ENCODE results near the gene PNMA8B. TPM values are rescaled to one million over a fixed set of nuclear protein-coding genes. Genes with fewer than 3 reads are reported as not detected.
A peak's percentile ranks its signal among the peaks of the same experiment; 100 is the strongest.

Gene PNMA8B
- total RNA-seq, 1 donor from 2014 or later, result 0.55 TPM

- intact Hi-C loops (cut with micrococcal nuclease), result loop anchor here (10.0 kb wide), 1 partner anchor 123 kb away; no protein-coding TSS in a partner anchor
- H3K36me3 ChIP-seq, result no peaks in the 10 kb centered on the region
- H3K27me3 ChIP-seq (ENCODE audit: low read depth), result peaks cover 21% of the 10 kb centered on the region
- H3K4me1 ChIP-seq, result peaks cover 7% of the 10 kb centered on the region
- H3K27ac ChIP-seq (replicated peaks), result no peak overlapping the region
- no peak overlapping the region for H3K4me3 ChIP-seq
- no peak for TF ChIP-seq CTCF (IDR thresholded peaks at IDR 0.05; ENCODE audit: borderline replicate concordance)
- DNase-seq, result no peak
- H3K9me3 ChIP-seq (replicated peaks), result no peaks in the 10 kb centered on the region
Measured at GRCh38 chr19:46517471-46517870, 21.8 kb upstream of the PNMA8B start.

GRCh38 chr19:46515879-46516350 is 20.2 kb upstream of the PNMA8B start:
- intact Hi-C loops (cut with micrococcal nuclease), result loop anchor here (10.0 kb wide), 1 partner anchor 121 kb away; no protein-coding TSS in a partner anchor
- no peak overlapping the region for H3K27ac ChIP-seq (replicated peaks)
- no peak for DNase-seq

GRCh38 chr19:46515290-46515609 is 19.6 kb upstream of the PNMA8B start:
- no peak for TF ChIP-seq CTCF (IDR thresholded peaks at IDR 0.05; ENCODE audit: borderline replicate concordance)
- H3K27ac ChIP-seq (replicated peaks), result no peak overlapping the region
- H3K36me3 ChIP-seq, result no peaks in the 10 kb centered on the region
- DNase-seq, result no peak
- peaks cover 7% of the 10 kb centered on the region for H3K4me1 ChIP-seq
- peaks cover 21% of the 10 kb centered on the region for H3K27me3 ChIP-seq (ENCODE audit: low read depth)
- H3K9me3 ChIP-seq (replicated peaks), result peaks cover 12% of the 10 kb centered on the region
- H3K4me3 ChIP-seq, result no peak overlapping the region
- intact Hi-C loops (cut with micrococcal nuclease), result loop anchor here (10.0 kb wide), 1 partner anchor 120 kb away; no protein-coding TSS in a partner anchor

More at GRCh38 chr19:46515879-46516350, 20.2 kb upstream of the PNMA8B start:
- H3K4me3 ChIP-seq, result no peak overlapping the region
- no peaks in the 10 kb centered on the region for H3K36me3 ChIP-seq
- TF ChIP-seq CTCF (IDR thresholded peaks at IDR 0.05; ENCODE audit: borderline replicate concordance), result peak; percentile 71
- peaks cover 11% of the 10 kb centered on the region for H3K9me3 ChIP-seq (replicated peaks)
- peaks cover 7% of the 10 kb centered on the region for H3K4me1 ChIP-seq
- H3K27me3 ChIP-seq (ENCODE audit: low read depth), result peaks cover 21% of the 10 kb centered on the region

GRCh38 chr19:46514589-46515289 is 19.1 kb upstream of the PNMA8B start:
- peaks cover 21% of the 10 kb centered on the region for H3K27me3 ChIP-seq (ENCODE audit: low read depth)
- no peak overlapping the region for H3K27ac ChIP-seq (replicated peaks)
- H3K4me3 ChIP-seq, result no peak overlapping the region
- intact Hi-C loops (cut with micrococcal nuclease), result loop anchor here (10.0 kb wide), 1 partner anchor 120 kb away; no protein-coding TSS in a partner anchor
- no peak for TF ChIP-seq CTCF (IDR thresholded peaks at IDR 0.05; ENCODE audit: borderline replicate concordance)
- no peak for DNase-seq
- H3K9me3 ChIP-seq (replicated peaks), result peaks cover 12% of the 10 kb centered on the region
- peaks cover 7% of the 10 kb centered on the region for H3K4me1 ChIP-seq
- H3K36me3 ChIP-seq, result no peaks in the 10 kb centered on the region

GRCh38 chr19:46513461-46514236 is 18.0 kb upstream of the PNMA8B start:
- H3K4me1 ChIP-seq, result peaks cover 7% of the 10 kb centered on the region
- intact Hi-C loops (cut with micrococcal nuclease), result loop anchor here (10.0 kb wide), 1 partner anchor 119 kb away; no protein-coding TSS in a partner anchor
- H3K27ac ChIP-seq (replicated peaks), result no peak overlapping the region
- H3K4me3 ChIP-seq, result no peak overlapping the region
- peaks cover 12% of the 10 kb centered on the region for H3K9me3 ChIP-seq (replicated peaks)
- H3K36me3 ChIP-seq, result no peaks in the 10 kb centered on the region
- peak; percentile 78 for DNase-seq
- H3K27me3 ChIP-seq (ENCODE audit: low read depth), result peaks cover 21% of the 10 kb centered on the region
- peak; percentile 97 for TF ChIP-seq CTCF (IDR thresholded peaks at IDR 0.05; ENCODE audit: borderline replicate concordance)
